HPDE6-E6E7 (cell line): ENCODE results near the gene SPECC1L.

ENCODE experiments used
- DNase-seq: peaks from one replicate; pipeline ENCODE4 v3.0.0; 2011; ENCODE audit warnings: missing footprints; ENCODE audit errors: extremely low spot score

SPECC1L gene

GRCh38 chr22:24414984-24415945 is 144.6 kb downstream of the SPECC1L start:
- no peak for DNase-seq

GRCh38 chr22:24416095-24416494 is 145.5 kb downstream of the SPECC1L start:
- DNase-seq = no peak

GRCh38 chr22:24416611-24417010 is 146.0 kb downstream of the SPECC1L start:
- DNase-seq = no peak

GRCh38 chr22:24417200-24417599 is 146.6 kb downstream of the SPECC1L start:
- DNase-seq = no peak

GRCh38 chr22:24417901-24418641 is 147.4 kb downstream of the SPECC1L start:
- DNase-seq = no peak

- no peak for DNase-seq
Measured at GRCh38 chr22:24418786-24419474, 148.3 kb downstream of the SPECC1L start.

GRCh38 chr22:24419475-24419850 is 148.8 kb downstream of the SPECC1L start:
- DNase-seq = no peak

- no peak for DNase-seq
Measured at GRCh38 chr22:24420072-24420976, 149.7 kb downstream of the SPECC1L start.

- no peak for DNase-seq
Measured at GRCh38 chr22:24420977-24421343, 150.3 kb downstream of the SPECC1L start.

- DNase-seq = no peak
Measured at GRCh38 chr22:24421428-24421931, 150.8 kb downstream of the SPECC1L start.

GRCh38 chr22:24422102-24422665 is 151.6 kb downstream of the SPECC1L start:
- DNase-seq = no peak

- peak; percentile 39 for DNase-seq
Measured at GRCh38 chr22:24423519-24424000, 152.9 kb downstream of the SPECC1L start.

- no peak for DNase-seq
Measured at GRCh38 chr22:24424001-24424900, 153.6 kb downstream of the SPECC1L start.

GRCh38 chr22:24424901-24425775 is 154.5 kb downstream of the SPECC1L start:
- no peak for DNase-seq

GRCh38 chr22:24426436-24426835 is 155.8 kb downstream of the SPECC1L start:
- no peak for DNase-seq

- DNase-seq = no peak
Measured at GRCh38 chr22:24426851-24427499, 156.3 kb downstream of the SPECC1L start.

GRCh38 chr22:24427500-24428164 is 157.0 kb downstream of the SPECC1L start, which contains the start of gene ADORA2A:
Gene ADORA2A (plus strand): TSS chr22:24427599. CDS start chr22:24433405, 5,806 bp downstream.
- DNase-seq = no peak
